Erythroblast (primary cell): ENCODE data around the gene CFAP99.

Experiments used
- GATA1 ChIP-seq: IDR thresholded peaks from 2 replicates; pipeline ENCODE4 v1.6.1; 2011; ENCODE audit warnings: low read depth, mild to moderate bottlenecking, control low read depth, low read length, moderate library complexity
- POLR2A ChIP-seq: IDR thresholded peaks from 2 replicates; pipeline ENCODE4 v1.6.1; 2011; ENCODE audit warnings: mild to moderate bottlenecking, low read length

DNA sequence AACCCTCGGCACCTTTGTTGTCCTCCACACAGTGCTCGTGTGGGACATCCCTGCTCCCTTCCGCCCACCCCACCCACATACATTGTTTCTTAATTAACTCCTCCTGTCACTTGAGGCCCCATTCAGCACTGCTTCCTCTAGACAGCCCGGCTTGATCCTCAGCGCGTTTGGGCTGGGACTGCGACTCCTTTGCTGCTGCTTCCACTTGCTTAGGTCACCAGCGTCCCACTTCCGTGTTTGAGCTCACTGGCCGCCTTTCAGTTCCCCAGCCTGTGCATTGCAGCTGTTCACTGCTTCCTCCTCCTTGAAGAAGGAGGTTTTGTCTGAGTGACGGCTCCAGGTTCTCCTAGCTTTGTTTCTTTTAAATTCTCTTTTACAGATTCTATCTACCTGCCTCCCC is 66.2 kb downstream of the CFAP99 start:
- TF ChIP-seq POLR2A (no peak), GATA1 (no peak)
